ENCODE data around the gene PYGM.

GRCh38 chr11:64720640-64721358 lies 39.0 kb downstream of the PYGM start:
- no peak for TF ChIP-seq CTCF (IDR thresholded peaks at IDR 0.05)
- no peak for TF ChIP-seq ZFX (IDR thresholded peaks at IDR 0.05; ENCODE audit: borderline replicate concordance)
